Erythroblast (primary cell): ENCODE results near the gene HBA2.

Experiments used
- GATA1 ChIP-seq: IDR thresholded peaks from 2 replicates; pipeline ENCODE4 v1.6.1; 2011; ENCODE audit warnings: low read depth, mild to moderate bottlenecking, control low read depth, low read length, moderate library complexity
- POLR2A ChIP-seq: IDR thresholded peaks from 2 replicates; pipeline ENCODE4 v1.6.1; 2011; ENCODE audit warnings: mild to moderate bottlenecking, low read length

DNA sequence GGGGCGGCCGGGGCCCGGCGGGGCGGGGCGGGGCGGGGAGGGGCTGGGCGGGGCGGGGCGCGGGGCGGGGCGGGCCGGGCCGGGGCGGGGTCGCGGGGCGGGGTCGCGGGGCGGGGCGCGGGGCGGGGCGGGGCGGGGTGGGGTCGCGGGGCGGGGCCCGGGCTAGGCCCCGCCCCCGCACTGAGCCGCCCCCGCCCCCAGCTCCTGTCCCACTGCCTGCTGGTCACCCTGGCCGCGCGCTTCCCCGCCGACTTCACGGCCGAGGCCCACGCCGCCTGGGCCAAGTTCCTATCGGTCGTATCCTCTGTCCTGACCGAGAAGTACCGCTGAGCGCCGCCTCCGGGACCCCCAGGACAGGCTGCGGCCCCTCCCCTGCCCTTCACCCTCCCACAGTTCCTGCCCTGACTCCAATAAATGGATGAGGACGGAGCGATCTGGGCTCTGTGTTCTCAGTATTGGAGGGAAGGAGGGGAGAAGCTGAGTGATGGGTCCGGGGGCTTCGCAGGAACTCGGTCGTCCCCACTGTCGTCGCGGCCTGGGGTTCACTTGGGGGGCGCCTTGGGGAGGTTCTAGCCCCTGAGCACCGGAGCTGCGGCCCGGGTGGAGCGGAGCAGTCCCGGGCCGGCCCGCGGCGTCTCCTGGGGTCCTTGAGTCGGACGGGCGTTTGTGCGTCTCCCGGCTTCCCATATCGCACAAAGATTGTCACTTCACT, 7.7 kb upstream of the HBA2 start:
- TF ChIP-seq POLR2A (no peak), GATA1 (no peak)
